Ovary (tissue), 9 donors: ENCODE measurements around the gene FBXW7. TPM values are rescaled to one million over a fixed set of nuclear protein-coding genes. Genes with fewer than 3 reads are reported as not detected.

Experiments
- DNase-seq, 5 donors: peaks; one replicate each; pipeline ENCODE4 v3.0.0-alpha.2; 2019 to 2020
- H3K27ac ChIP-seq, 2 donors: fragments of 200-600 bp; one replicate each; pipeline versions ENCODE4 v1.5.1 to v1.8.0; 2019 to 2022
- H3K27me3 ChIP-seq: fragments of 200-600 bp; one replicate; pipeline ENCODE4 v1.8.0; 2022
- H3K36me3 ChIP-seq: fragments of 200-600 bp; sonication (generic); one replicate; pipeline ENCODE4 v1.5.1; 2019
- H3K4me1 ChIP-seq: one replicate; pipeline ENCODE4 v1.8.1; 2013; ENCODE audit warnings: mild to moderate bottlenecking, moderate library complexity; ENCODE audit not compliant: insufficient read depth
- H3K4me3 ChIP-seq: fragments of 200-600 bp; sonication (generic); one replicate; pipeline ENCODE4 v1.5.1; 2017
- H3K9me3 ChIP-seq, 2 donors: fragments of 200-600 bp in 1 of 2; sonication (generic) in 1 of 2; one replicate each; pipeline versions ENCODE4 v1.5.1 to v1.8.1; 2013 to 2019; ENCODE audit warnings: mild to moderate bottlenecking in 1 of 2, moderate library complexity in 1 of 2
- CTCF ChIP-seq, 3 donors: fragments of 450-650 bp in 2 of 3; fragments of 200-600 bp in 1 of 3; IDR thresholded peaks; one replicate each; pipeline versions ENCODE4 v1.5.1 to v1.8.0; 2016 to 2022; ENCODE audit warnings: antibody characterized with exemption in 3 of 3, mild to moderate bottlenecking in 1 of 3
- EP300 ChIP-seq: sonication (generic); formaldehyde crosslinking; IDR thresholded peaks from one replicate; pipeline ENCODE4 v1.6.1; 2017; ENCODE audit warnings: antibody characterized with exemption
- POLR2A ChIP-seq: fragments of 450-650 bp; IDR thresholded peaks from one replicate; pipeline ENCODE4 v1.6.1; 2017; ENCODE audit warnings: antibody characterized with exemption, mild to moderate bottlenecking, moderate library complexity
- WGBS, 3 donors: extraction: QIAGEN DNeasy Blood & Tissue Kit in 1 of 3; methylation state at CpG; one replicate each; pipeline versions ENCODE4 v1.1.5 to v1.1.7; 2013 to 2017; 5-methylcytosine and 5-hydroxymethylcytosine counted together
- intact Hi-C, 4 donors: fragments of 100-400 bp; cut with DNase I; formaldehyde crosslinking; loops; one replicate each; pipeline versions ENCODE4 v1.11.0 to v1.15.1; 2022 to 2023
- polyA plus RNA-seq, 2 donors: library from polyadenylated mRNA; stranded (reverse); fragments of 200-250 nt in 1 of 2; fragments of 350-450 nt in 1 of 2; fragmentation: Illumina TruSeq in 1 of 2; extraction: RNeasy Lipid Tissue Mini Kit (QIAGEN cat#74804) in 1 of 2; gene quantifications; one replicate each; pipeline ENCODE4 v1.2.3, GENCODE V29; 2013 to 2014
- total RNA-seq, 7 donors: library from RNA; depleted of rRNA in 2 of 7; stranded (reverse); fragments of >200 nt in 2 of 7; fragmentation: NEBNext Ultra II Directional in 3 of 7; extraction: Animal tissue kit (Norgen Biotek cat#: 25700) in 3 of 7; gene quantifications; one replicate each; pipeline versions ENCODE4 v1.1.0 to v1.2.4, GENCODE V29; 2016 to 2023
- donor health status: DM: no; HTN: no; CAD: no; lungs with moderate emphysema.
- donor health status: DM: no; HTN: no; CAD: no.
- donor health status: Bipolar disorder and iron deficiency.
- donor health status: DM: yes; HTN: yes; CAD: no.
- donor health status: DM: no; HTN: no; CAD: no.
- donor health status: DM: yes; HTN: yes; CAD: no.

The FBXW7 gene
- total and polyA plus RNA-seq, 9 donors, result 9.1 to 66.8 (median 42.9) TPM

GRCh38 chr4:152540941-152541340 lies 5.0 kb upstream of the FBXW7 start:
- 90 to 92% (median 91%) methylated on average over 12 to 13 of the region's 13 CpGs for WGBS, 3 donors
- H3K4me3 ChIP-seq, result no peak overlapping the region
- TF ChIP-seq EP300 (no peak), CTCF (IDR thresholded peaks at IDR 0.05) (no peak), POLR2A (no peak)
- H3K9me3 ChIP-seq, result peaks cover 0 to 7% of the 10 kb centered on the region in 2 donors
- DNase-seq, result no peak
- no peaks in the 10 kb centered on the region for H3K4me1 ChIP-seq
- no peak overlapping the region for H3K27ac ChIP-seq
- no peaks in the 10 kb centered on the region for H3K27me3 ChIP-seq
- intact Hi-C loops, result no loop called here
- H3K36me3 ChIP-seq, result no peaks in the 10 kb centered on the region

- Histone ChIP-seq H3K4me1 (no peaks in the 10 kb centered on the region), H3K27ac (no peak overlapping the region), H3K36me3 (no peaks in the 10 kb centered on the region), H3K4me3 (no peak overlapping the region), H3K27me3 (no peaks in the 10 kb centered on the region), H3K9me3 (peaks cover 0 to 7% of the 10 kb centered on the region in 2 donors)
- TF ChIP-seq EP300 (no peak), POLR2A (no peak), CTCF (IDR thresholded peaks at IDR 0.05) (no peak)
- intact Hi-C loops, result no loop called here
- 86 to 93% (median 93%) methylated on average over 4 of the region's 4 CpGs for WGBS, 3 donors
- DNase-seq, result no peak
These were observed 4.4 kb upstream of the FBXW7 start for GRCh38 chr4:152540293-152540674.

- Histone ChIP-seq H3K27ac (no peak overlapping the region), H3K4me3 (no peak overlapping the region), H3K27me3 (no peaks in the 10 kb centered on the region), H3K4me1 (no peaks in the 10 kb centered on the region), H3K9me3 (peaks cover 0 to 7% of the 10 kb centered on the region in 2 donors), H3K36me3 (no peaks in the 10 kb centered on the region)
- TF ChIP-seq CTCF (IDR thresholded peaks at IDR 0.05) (no peak), EP300 (no peak), POLR2A (no peak)
- WGBS, 3 donors, result 95 to 98% (median 97%) methylated on average over 16 of the region's 16 CpGs
- intact Hi-C loops, result no loop called here
- no peak for DNase-seq
These were observed 3.8 kb upstream of the FBXW7 start for GRCh38 chr4:152539556-152540292.

- intact Hi-C loops, result no loop called here
- Histone ChIP-seq H3K4me3 (no peak overlapping the region), H3K27me3 (no peaks in the 10 kb centered on the region), H3K27ac (no peak overlapping the region), H3K4me1 (no peaks in the 10 kb centered on the region), H3K9me3 (peaks cover 0 to 7% of the 10 kb centered on the region in 2 donors), H3K36me3 (no peaks in the 10 kb centered on the region)
- WGBS, 3 donors, result 93 to 100% (median 94%) methylated on average over 1 of the region's 1 CpG
- TF ChIP-seq POLR2A (no peak), CTCF (IDR thresholded peaks at IDR 0.05) (no peak), EP300 (no peak)
- DNase-seq, result no peak
These were observed 2.0 kb upstream of the FBXW7 start for GRCh38 chr4:152537881-152538280.
